Peyer's patch (tissue), 4 donors: Measurements from ENCODE around the gene PLSCR2. TPM values are rescaled to one million over a fixed set of nuclear protein-coding genes. Genes with fewer than 3 reads are reported as not detected.

Source experiments
- DNase-seq, 3 donors: peaks; one replicate each; pipeline ENCODE4 v3.0.0-alpha.2; 2017 to 2019
- H3K27ac ChIP-seq, 4 donors: fragments of 200-600 bp; sonication (generic); one replicate each; pipeline ENCODE4 v1.5.1; 2016 to 2019
- H3K27me3 ChIP-seq, 2 donors: fragments of 200-600 bp; sonication (generic); one replicate each; pipeline ENCODE4 v1.5.1; 2019
- H3K36me3 ChIP-seq, 3 donors: fragments of 200-600 bp; sonication (generic); one replicate each; pipeline ENCODE4 v1.5.1; 2016 to 2019
- H3K4me1 ChIP-seq, 4 donors: fragments of 200-600 bp; sonication (generic); one replicate each; pipeline ENCODE4 v1.5.1; 2016 to 2019
- H3K4me3 ChIP-seq, 4 donors: fragments of 200-600 bp; sonication (generic); 1 replicate in 3 of 4; 2 replicates in 1 of 4; pipeline ENCODE4 v1.5.1; 2016 to 2019; ENCODE audit warnings: mild to moderate bottlenecking in 1 of 4
- H3K9me3 ChIP-seq, 4 donors: fragments of 200-600 bp; sonication (generic); one replicate each; pipeline ENCODE4 v1.5.1; 2016 to 2019; ENCODE audit warnings: mild to moderate bottlenecking in 1 of 4
- POLR2A ChIP-seq, 2 donors: fragments of 450-650 bp; IDR thresholded peaks; one replicate each; pipeline ENCODE4 v1.5.1; 2017; ENCODE audit warnings: antibody characterized with exemption in 2 of 2, mild to moderate bottlenecking in 2 of 2, moderate library complexity in 2 of 2
- total RNA-seq, 4 donors: library from RNA; depleted of rRNA; stranded (reverse); fragments of >200 nt; gene quantifications; one replicate each; pipeline ENCODE4 v1.1.0, GENCODE V29; 2016
- TF ChIP-seq, protein P1 (sequence below), 6 experiments: fragments of 450-650 bp in 4 of 6; fragments of 200-600 bp in 2 of 6; sonication (generic) in 1 of 6; IDR thresholded peaks; one replicate each; pipeline ENCODE4 v1.5.1; 2017 to 2019; ENCODE audit warnings: antibody characterized with exemption in 6 of 6, mild to moderate bottlenecking in 3 of 6, moderate library complexity in 1 of 6

The PLSCR2 gene, protein sequence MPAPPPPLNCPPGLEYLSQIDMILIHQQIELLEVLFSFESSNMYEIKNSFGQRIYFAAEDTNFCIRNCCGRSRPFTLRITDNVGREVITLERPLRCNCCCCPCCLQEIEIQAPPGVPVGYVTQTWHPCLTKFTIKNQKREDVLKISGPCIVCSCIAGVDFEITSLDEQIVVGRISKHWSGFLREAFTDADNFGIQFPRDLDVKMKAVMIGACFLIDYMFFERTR
- not detected for total RNA-seq

GRCh38 chr3:146469150-146470017 lies at the start of gene PLSCR2:
PLSCR2 (minus strand) TSS chr3:146469561; CDS start chr3:146459904, 9,657 bp downstream.
- no peaks in the 10 kb centered on the region for H3K27me3 ChIP-seq
- no peaks in the 10 kb centered on the region for H3K36me3 ChIP-seq
- DNase-seq, result peak; percentile 80 to 95 (median 86)
- peak within 1 kb of the TSS; percentile 67 to 86 (median 72) for H3K27ac ChIP-seq
- no peaks in the 10 kb centered on the region for H3K9me3 ChIP-seq
- no peaks in the 10 kb centered on the region for H3K4me1 ChIP-seq
- TF ChIP-seq, protein P1, sequence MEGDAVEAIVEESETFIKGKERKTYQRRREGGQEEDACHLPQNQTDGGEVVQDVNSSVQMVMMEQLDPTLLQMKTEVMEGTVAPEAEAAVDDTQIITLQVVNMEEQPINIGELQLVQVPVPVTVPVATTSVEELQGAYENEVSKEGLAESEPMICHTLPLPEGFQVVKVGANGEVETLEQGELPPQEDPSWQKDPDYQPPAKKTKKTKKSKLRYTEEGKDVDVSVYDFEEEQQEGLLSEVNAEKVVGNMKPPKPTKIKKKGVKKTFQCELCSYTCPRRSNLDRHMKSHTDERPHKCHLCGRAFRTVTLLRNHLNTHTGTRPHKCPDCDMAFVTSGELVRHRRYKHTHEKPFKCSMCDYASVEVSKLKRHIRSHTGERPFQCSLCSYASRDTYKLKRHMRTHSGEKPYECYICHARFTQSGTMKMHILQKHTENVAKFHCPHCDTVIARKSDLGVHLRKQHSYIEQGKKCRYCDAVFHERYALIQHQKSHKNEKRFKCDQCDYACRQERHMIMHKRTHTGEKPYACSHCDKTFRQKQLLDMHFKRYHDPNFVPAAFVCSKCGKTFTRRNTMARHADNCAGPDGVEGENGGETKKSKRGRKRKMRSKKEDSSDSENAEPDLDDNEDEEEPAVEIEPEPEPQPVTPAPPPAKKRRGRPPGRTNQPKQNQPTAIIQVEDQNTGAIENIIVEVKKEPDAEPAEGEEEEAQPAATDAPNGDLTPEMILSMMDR (IDR thresholded peaks at IDR 0.05), result no peak
- TF ChIP-seq POLR2A (IDR thresholded peaks at IDR 0.05), result peak; percentile 66 to 78
- peak within 1 kb of the TSS; percentile 52 to 63 (median 59) for H3K4me3 ChIP-seq

GRCh38 chr3:146517684-146518435 lies 48.5 kb upstream of the PLSCR2 start:
- Histone ChIP-seq H3K27me3 (no peaks in the 10 kb centered on the region), H3K27ac (peak overlapping the region in 1 of 4 donors; percentile 33), H3K9me3 (no peaks in the 10 kb centered on the region), H3K4me3 (no peak overlapping the region), H3K36me3 (peaks cover 0 to 31% (median 0%) of the 10 kb centered on the region in 3 donors), H3K4me1 (no peaks in the 10 kb centered on the region)
- TF ChIP-seq POLR2A (IDR thresholded peaks at IDR 0.05), result no peak
- TF ChIP-seq, protein P1 (IDR thresholded peaks at IDR 0.05), result no peak
- no peak for DNase-seq

- no peak for TF ChIP-seq POLR2A (IDR thresholded peaks at IDR 0.05)
- Histone ChIP-seq H3K27me3 (no peaks in the 10 kb centered on the region), H3K4me3 (no peak overlapping the region), H3K27ac (no peak overlapping the region), H3K36me3 (peaks cover 0 to 19% (median 0%) of the 10 kb centered on the region in 3 donors), H3K4me1 (peaks cover 0 to 8% (median 0%) of the 10 kb centered on the region in 4 donors), H3K9me3 (no peaks in the 10 kb centered on the region)
- no peak for DNase-seq
These were observed 44.2 kb upstream of the PLSCR2 start for GRCh38 chr3:146513386-146514051.

GRCh38 chr3:146511402-146512134 lies 42.2 kb upstream of the PLSCR2 start:
- H3K36me3 ChIP-seq, result peaks cover 0 to 19% (median 0%) of the 10 kb centered on the region in 3 donors
- peak overlapping the region in 2 of 4 donors; percentile 17 to 37 for H3K27ac ChIP-seq
- peaks cover 0 to 8% (median 0%) of the 10 kb centered on the region in 4 donors for H3K4me1 ChIP-seq
- no peak for DNase-seq
- no peaks in the 10 kb centered on the region for H3K27me3 ChIP-seq
- no peak overlapping the region for H3K4me3 ChIP-seq
- no peaks in the 10 kb centered on the region for H3K9me3 ChIP-seq
- TF ChIP-seq, protein P1 (IDR thresholded peaks at IDR 0.05), result no peak
- no peak for TF ChIP-seq POLR2A (IDR thresholded peaks at IDR 0.05)

DNA sequence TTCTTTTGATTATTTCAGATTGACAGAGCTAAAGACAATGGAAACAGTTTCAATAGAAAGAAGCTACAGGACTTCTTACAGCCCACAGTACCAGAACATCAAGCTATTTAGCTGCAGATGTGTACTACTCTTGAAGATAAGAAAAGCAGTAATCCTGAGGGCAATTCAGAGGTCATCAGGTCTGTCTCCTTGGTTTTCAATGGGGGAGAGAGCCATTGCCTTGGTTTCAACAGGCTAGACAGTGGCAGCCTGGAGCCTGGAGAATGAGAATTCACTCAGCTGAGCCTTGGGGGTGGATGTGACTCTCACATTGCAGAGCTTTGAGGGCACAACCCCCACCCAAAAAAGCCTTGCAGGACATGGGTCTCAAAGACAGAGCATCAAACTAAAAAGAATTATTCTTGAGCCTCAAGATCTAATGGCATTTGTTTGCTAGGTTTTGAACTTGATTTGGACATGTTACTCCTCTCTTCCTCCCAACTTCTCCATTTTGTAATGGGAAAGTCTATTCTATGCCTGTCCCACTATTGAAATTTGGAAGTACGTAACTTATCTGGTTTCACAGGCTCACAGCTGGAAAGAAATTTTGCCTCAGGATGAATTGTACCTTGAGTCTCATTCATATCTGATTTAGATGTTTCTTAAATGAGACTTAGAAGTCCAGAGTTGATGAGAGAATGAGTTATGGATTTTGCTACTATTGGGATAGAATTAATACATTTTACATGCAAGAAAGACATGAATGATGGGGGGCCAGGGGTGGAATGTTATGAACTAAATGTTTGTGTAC lies 38.2 kb upstream of the PLSCR2 start:
- Histone ChIP-seq H3K4me3 (no peak overlapping the region), H3K27me3 (no peaks in the 10 kb centered on the region), H3K27ac (peak overlapping the region in 1 of 4 donors; percentile 26), H3K9me3 (no peaks in the 10 kb centered on the region), H3K36me3 (no peaks in the 10 kb centered on the region), H3K4me1 (peaks cover 0 to 8% (median 0%) of the 10 kb centered on the region in 4 donors)
- TF ChIP-seq POLR2A (IDR thresholded peaks at IDR 0.05), result no peak
- TF ChIP-seq, protein P1 (IDR thresholded peaks at IDR 0.05), result no peak
- no peak for DNase-seq
